Astrocyte (in vitro differentiated cells and primary cell): ENCODE data around the gene SLC7A10.

Experiments
- CTCF ChIP-seq: IDR thresholded peaks from 2 replicates; pipeline ENCODE4 v1.5.1; 2011; ENCODE audit warnings: low read depth, mild to moderate bottlenecking, inconsistent platforms, low read length, moderate library complexity; ENCODE audit not compliant: insufficient read depth
- EZH2 ChIP-seq: IDR thresholded peaks from 2 replicates; pipeline ENCODE4 v1.6.1; 2012; ENCODE audit warnings: mild to moderate bottlenecking, low read length, inconsistent platforms; ENCODE audit not compliant: insufficient read depth

GRCh38 chr19:33271246-33272021 lies 45.8 kb upstream of the SLC7A10 start:
- TF ChIP-seq CTCF (no peak), EZH2 (no peak)
